A673 (cell line): ENCODE data around the gene EFNA2.
"Not testable (repeated sequence)": the region's sequence is repeated elsewhere in the genome, so short reads cannot be mapped to it uniquely, and the experiment has no call there.

Experiments
- EZH2 ChIP-seq: fragments of 200-600 bp; sonication (generic); IDR thresholded peaks from 2 replicates; pipeline ENCODE4 v1.6.1; 2017; ENCODE audit warnings: borderline replicate concordance, low read depth, mild to moderate bottlenecking, mixed read lengths, antibody characterized with exemption, low read length; ENCODE audit not compliant: poor library complexity, severe bottlenecking
- TF ChIP-seq, protein P1 (sequence below): fragments of 300-800, 200-600 bp; sonication (generic); conservative IDR thresholded peaks from 2 replicates; pipeline ENCODE4 v1.5.1; 2017; ENCODE audit warnings: low read depth, mild to moderate bottlenecking, antibody characterized with exemption, low read length, moderate library complexity, mixed read lengths

GRCh38 chr19:1320282-1320650, 34.6 kb downstream of the EFNA2 start:
- TF ChIP-seq, protein P1, sequence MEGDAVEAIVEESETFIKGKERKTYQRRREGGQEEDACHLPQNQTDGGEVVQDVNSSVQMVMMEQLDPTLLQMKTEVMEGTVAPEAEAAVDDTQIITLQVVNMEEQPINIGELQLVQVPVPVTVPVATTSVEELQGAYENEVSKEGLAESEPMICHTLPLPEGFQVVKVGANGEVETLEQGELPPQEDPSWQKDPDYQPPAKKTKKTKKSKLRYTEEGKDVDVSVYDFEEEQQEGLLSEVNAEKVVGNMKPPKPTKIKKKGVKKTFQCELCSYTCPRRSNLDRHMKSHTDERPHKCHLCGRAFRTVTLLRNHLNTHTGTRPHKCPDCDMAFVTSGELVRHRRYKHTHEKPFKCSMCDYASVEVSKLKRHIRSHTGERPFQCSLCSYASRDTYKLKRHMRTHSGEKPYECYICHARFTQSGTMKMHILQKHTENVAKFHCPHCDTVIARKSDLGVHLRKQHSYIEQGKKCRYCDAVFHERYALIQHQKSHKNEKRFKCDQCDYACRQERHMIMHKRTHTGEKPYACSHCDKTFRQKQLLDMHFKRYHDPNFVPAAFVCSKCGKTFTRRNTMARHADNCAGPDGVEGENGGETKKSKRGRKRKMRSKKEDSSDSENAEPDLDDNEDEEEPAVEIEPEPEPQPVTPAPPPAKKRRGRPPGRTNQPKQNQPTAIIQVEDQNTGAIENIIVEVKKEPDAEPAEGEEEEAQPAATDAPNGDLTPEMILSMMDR = not testable (repeated sequence)
- TF ChIP-seq EZH2 = not testable (repeated sequence)
